ENCODE data around the gene GFPT2. TPM values are rescaled to one million over a fixed set of nuclear protein-coding genes. Genes with fewer than 3 reads are reported as not detected.

Gene GFPT2
- total RNA-seq, 1 donor from 2014 or later: 15.7 TPM

- Mint-ChIP-seq H3K36me3 (peaks cover 12% of the 10 kb centered on the region), H3K27ac (no peak overlapping the region), H3K27me3 (ENCODE audit: low read depth) (no peaks in the 10 kb centered on the region), H3K9me3 (no peaks in the 10 kb centered on the region), H3K4me3 (no peak overlapping the region), H3K4me1 (peaks cover 36% of the 10 kb centered on the region)
- TF ChIP-seq CTCF (IDR thresholded peaks at IDR 0.05; ENCODE audit: unreplicated experiment): no peak
- DNase-seq (ENCODE audit: low spot score in 2 of 2, unreplicated experiment in 2 of 2): no peak
Observed at GRCh38 chr5:180287868-180288267, 65.3 kb downstream of the GFPT2 start.

GRCh38 chr5:180287404-180287803 is 65.7 kb downstream of the GFPT2 start:
- peaks cover 12% of the 10 kb centered on the region for H3K36me3 Mint-ChIP-seq
- H3K4me1 Mint-ChIP-seq: peaks cover 33% of the 10 kb centered on the region
- H3K9me3 Mint-ChIP-seq: no peaks in the 10 kb centered on the region
- no peak for TF ChIP-seq CTCF (IDR thresholded peaks at IDR 0.05; ENCODE audit: unreplicated experiment)
- H3K27me3 Mint-ChIP-seq (ENCODE audit: low read depth): no peaks in the 10 kb centered on the region
- H3K4me3 Mint-ChIP-seq: no peak overlapping the region
- H3K27ac Mint-ChIP-seq: no peak overlapping the region
- DNase-seq (ENCODE audit: low spot score in 2 of 2, unreplicated experiment in 2 of 2): no peak

- H3K27ac Mint-ChIP-seq: no peak overlapping the region
Observed at GRCh38 chr5:180284149-180284548, 69.0 kb downstream of the GFPT2 start.

GRCh38 chr5:180283026-180283615 is 70.0 kb downstream of the GFPT2 start:
- H3K4me3 Mint-ChIP-seq: no peak overlapping the region
- TF ChIP-seq CTCF (IDR thresholded peaks at IDR 0.05; ENCODE audit: unreplicated experiment): no peak
- DNase-seq (ENCODE audit: low spot score in 2 of 2, unreplicated experiment in 2 of 2): no peak
- peaks cover 12% of the 10 kb centered on the region for H3K4me1 Mint-ChIP-seq
- no peaks in the 10 kb centered on the region for H3K27me3 Mint-ChIP-seq (ENCODE audit: low read depth)
- H3K36me3 Mint-ChIP-seq: peaks cover 27% of the 10 kb centered on the region
- H3K9me3 Mint-ChIP-seq: peaks cover 3% of the 10 kb centered on the region
- H3K27ac Mint-ChIP-seq: no peak overlapping the region

More at GRCh38 chr5:180284149-180284548, 69.0 kb downstream of the GFPT2 start:
- Mint-ChIP-seq H3K27me3 (ENCODE audit: low read depth) (no peaks in the 10 kb centered on the region), H3K4me3 (no peak overlapping the region), H3K9me3 (peaks cover 3% of the 10 kb centered on the region), H3K36me3 (peaks cover 22% of the 10 kb centered on the region), H3K4me1 (peaks cover 16% of the 10 kb centered on the region)
- TF ChIP-seq CTCF (IDR thresholded peaks at IDR 0.05; ENCODE audit: unreplicated experiment): no peak
- DNase-seq (ENCODE audit: low spot score in 2 of 2, unreplicated experiment in 2 of 2): no peak

- H3K27ac Mint-ChIP-seq: no peak overlapping the region
- H3K4me3 Mint-ChIP-seq: no peak overlapping the region
- peaks cover 35% of the 10 kb centered on the region for H3K36me3 Mint-ChIP-seq
- peaks cover 8% of the 10 kb centered on the region for H3K9me3 Mint-ChIP-seq
- no peak for TF ChIP-seq CTCF (IDR thresholded peaks at IDR 0.05; ENCODE audit: unreplicated experiment)
- H3K27me3 Mint-ChIP-seq (ENCODE audit: low read depth): no peaks in the 10 kb centered on the region
- H3K4me1 Mint-ChIP-seq: peaks cover 4% of the 10 kb centered on the region
- DNase-seq (ENCODE audit: low spot score in 2 of 2, unreplicated experiment in 2 of 2): no peak
Observed at GRCh38 chr5:180282281-180282680, 70.9 kb downstream of the GFPT2 start.

GRCh38 chr5:180281706-180282105 is 71.4 kb downstream of the GFPT2 start:
- peaks cover 38% of the 10 kb centered on the region for H3K36me3 Mint-ChIP-seq
- H3K27me3 Mint-ChIP-seq (ENCODE audit: low read depth): no peaks in the 10 kb centered on the region
- no peak overlapping the region for H3K27ac Mint-ChIP-seq
- H3K9me3 Mint-ChIP-seq: peaks cover 13% of the 10 kb centered on the region
- DNase-seq (ENCODE audit: low spot score in 2 of 2, unreplicated experiment in 2 of 2): no peak
- TF ChIP-seq CTCF (IDR thresholded peaks at IDR 0.05; ENCODE audit: unreplicated experiment): no peak
- H3K4me3 Mint-ChIP-seq: no peak overlapping the region
- peaks cover 4% of the 10 kb centered on the region for H3K4me1 Mint-ChIP-seq
